H1 (cell line): ENCODE measurements around the gene MCF2L2. TPM values are rescaled to one million over a fixed set of nuclear protein-coding genes. Genes with fewer than 3 reads are reported as not detected.

Experiments
- CTCF ChIA-PET: fragments of 300-600 bp; sonication (Branson Sonifier 250); formaldehyde crosslinking; loops from one replicate; lab custom pipeline; 2021; ENCODE audit not compliant: partially characterized antibody; lab: Charles Lee
- POLR2A ChIA-PET: fragments of 300-600 bp; sonication (Branson Sonifier 250); formaldehyde crosslinking; loops from one replicate; lab custom pipeline; 2021; ENCODE audit warnings: inconsistent platforms; ENCODE audit not compliant: partially characterized antibody; lab: Charles Lee
- DNase-seq, 2 experiments: peaks; one replicate each; pipeline versions ENCODE4 v3.0.0 to v3.0.0-alpha.2; 2010 to 2022; ENCODE audit warnings: low spot score in 2 of 2, low read depth in 1 of 2, mixed read lengths in 1 of 2
- FAIRE-seq: peaks from 2 replicates; lab custom pipeline; 2011; peaks lifted over from hg19 to GRCh38; lab: Jason Lieb, UNC
- H2AFZ ChIP-seq: 2 replicates; pipeline ENCODE4 v1.8.1; 2012; ENCODE audit warnings: low read length, inconsistent platforms
- H2AK5ac ChIP-seq: 2 replicates; pipeline ENCODE4 v1.6.1; 2013; ENCODE audit warnings: low read depth, low read length
- H2BK120ac ChIP-seq: replicated peaks from 2 replicates; pipeline ENCODE3; 2013; ENCODE audit warnings: low read depth, low read length, inconsistent platforms
- H2BK12ac ChIP-seq: 2 replicates; pipeline ENCODE4 v1.6.1; 2013; ENCODE audit warnings: low read depth, low read length
- H2BK15ac ChIP-seq: 2 replicates; pipeline ENCODE4 v1.6.1; 2013; ENCODE audit warnings: low read length
- H2BK20ac ChIP-seq: 2 replicates; pipeline ENCODE4 v1.6.1; 2013; ENCODE audit warnings: low read length
- H2BK5ac ChIP-seq: 2 replicates; pipeline ENCODE4 v1.6.1; 2013; ENCODE audit warnings: low read depth, low read length
- H3K14ac ChIP-seq: 2 replicates; pipeline ENCODE4 v1.6.1; 2013; ENCODE audit warnings: inconsistent platforms; ENCODE audit not compliant: insufficient read length
- H3K18ac ChIP-seq: 2 replicates; pipeline ENCODE4 v1.6.1; 2013; ENCODE audit warnings: low read length; ENCODE audit errors: extremely low read depth
- H3K23ac ChIP-seq: 2 replicates; pipeline ENCODE4 v1.6.1; 2013; ENCODE audit warnings: inconsistent platforms; ENCODE audit not compliant: insufficient read length
- H3K23me2 ChIP-seq: 2 replicates; pipeline ENCODE4 v1.6.1; 2013; ENCODE audit warnings: low read depth, low read length
- H3K27ac ChIP-seq: 2 replicates; pipeline ENCODE4 v1.6.1; 2011; ENCODE audit warnings: low read depth, low read length, inconsistent platforms
- H3K27me3 ChIP-seq, 4 experiments: replicated peaks in 1 of 4; 1 replicate in 1 of 4; 2 replicates in 3 of 4; pipeline versions ENCODE4 v1.6.1 to v1.8.1; 2011 to 2013; ENCODE audit warnings: low read length in 3 of 4, mild to moderate bottlenecking in 3 of 4, inconsistent platforms in 2 of 4, mixed read lengths in 2 of 4, moderate library complexity in 1 of 4; ENCODE audit not compliant: control insufficient read depth in 3 of 4, insufficient read depth in 3 of 4; ENCODE audit errors: extremely low read depth in 1 of 4
- H3K36me3 ChIP-seq, 4 experiments: 2 replicates each; pipeline versions ENCODE4 v1.6.1 to v1.8.1; 2011 to 2013; ENCODE audit warnings: mild to moderate bottlenecking in 4 of 4, low read length in 3 of 4, moderate library complexity in 2 of 4, control low read depth in 1 of 4, inconsistent platforms in 1 of 4; ENCODE audit not compliant: insufficient read depth in 4 of 4, control insufficient read depth in 2 of 4
- H3K4ac ChIP-seq: replicated peaks from 2 replicates; pipeline ENCODE3; 2013; ENCODE audit warnings: low read length, low read depth, mixed read lengths, inconsistent platforms; ENCODE audit not compliant: insufficient read length
- H3K4me1 ChIP-seq, 4 experiments: replicated peaks in 1 of 4; 1 replicate in 1 of 4; 2 replicates in 3 of 4; pipeline versions ENCODE4 v1.6.1 to v1.8.1; 2011 to 2013; ENCODE audit warnings: low read length in 3 of 4, inconsistent platforms in 2 of 4, mixed read lengths in 1 of 4; ENCODE audit not compliant: insufficient read depth in 4 of 4, control insufficient read depth in 3 of 4
- H3K4me2 ChIP-seq, 2 experiments: 2 replicates each; pipeline versions ENCODE4 v1.6.1 to v1.8.1; 2011 to 2013; ENCODE audit warnings: low read depth in 2 of 2, low read length in 2 of 2, control low read depth in 1 of 2, inconsistent platforms in 1 of 2, mild to moderate bottlenecking in 1 of 2; ENCODE audit not compliant: insufficient read depth in 1 of 2
- H3K4me3 ChIP-seq, 4 experiments: fragments of 200-600, 300-600 bp in 1 of 4; sonication (generic), shearing (Covaris generic), sonication (Bioruptor Twin) in 1 of 4; 2 replicates each; pipeline versions ENCODE4 v1.5.1 to v1.8.1; 2011 to 2016; ENCODE audit warnings: low read length in 4 of 4, low read depth in 3 of 4, control low read depth in 2 of 4, inconsistent platforms in 2 of 4, mild to moderate bottlenecking in 2 of 4, mixed read lengths in 1 of 4, moderate library complexity in 1 of 4; ENCODE audit not compliant: insufficient read depth in 2 of 4; ENCODE audit errors: extremely low read depth in 1 of 4
- H3K56ac ChIP-seq: replicated peaks from 2 replicates; pipeline ENCODE3; 2013; ENCODE audit warnings: low read depth, mild to moderate bottlenecking, mixed read lengths, low read length, inconsistent platforms; ENCODE audit not compliant: insufficient read length
- H3K79me1 ChIP-seq: 2 replicates; pipeline ENCODE4 v1.6.1; 2013; ENCODE audit warnings: low read depth, low read length, control low read depth
- H3K79me2 ChIP-seq, 2 experiments: 2 replicates each; pipeline versions ENCODE4 v1.6.1 to v1.8.1; 2012 to 2013; ENCODE audit warnings: low read length in 2 of 2, mild to moderate bottlenecking in 2 of 2, inconsistent platforms in 1 of 2; ENCODE audit not compliant: insufficient read depth in 2 of 2, control insufficient read depth in 1 of 2
- H3K9ac ChIP-seq, 4 experiments: replicated peaks in 1 of 4; 1 replicate in 1 of 4; 2 replicates in 3 of 4; pipeline versions ENCODE4 v1.6.1 to v1.8.1; 2011 to 2013; ENCODE audit warnings: low read depth in 3 of 4, low read length in 3 of 4, control low read depth in 2 of 4, mild to moderate bottlenecking in 2 of 4, moderate library complexity in 2 of 4, inconsistent platforms in 1 of 4; ENCODE audit errors: extremely low read depth in 1 of 4
- H3K9me3 ChIP-seq, 2 experiments: 2 replicates each; pipeline versions ENCODE4 v1.6.1 to v1.8.1; 2012 to 2013; ENCODE audit warnings: mild to moderate bottlenecking in 2 of 2, moderate library complexity in 2 of 2, control low read depth in 1 of 2, inconsistent platforms in 1 of 2, low read depth in 1 of 2, low read length in 1 of 2, mixed read lengths in 1 of 2; ENCODE audit not compliant: insufficient read depth in 2 of 2
- H4K20me1 ChIP-seq, 2 experiments: replicated peaks in 1 of 2; 2 replicates each; pipeline versions ENCODE3 to v1.8.1; 2011 to 2013; ENCODE audit warnings: inconsistent platforms in 2 of 2, low read length in 2 of 2, mild to moderate bottlenecking in 1 of 2; ENCODE audit not compliant: insufficient read depth in 2 of 2, control insufficient read depth in 1 of 2
- H4K5ac ChIP-seq: 2 replicates; pipeline ENCODE4 v1.6.1; 2013; ENCODE audit warnings: low read length, low read depth, mixed read lengths, inconsistent platforms; ENCODE audit not compliant: insufficient read length
- H4K8ac ChIP-seq: 2 replicates; pipeline ENCODE4 v1.8.0; 2013; ENCODE audit warnings: mild to moderate bottlenecking, moderate library complexity, low read length, inconsistent platforms; ENCODE audit not compliant: insufficient read depth; ENCODE audit errors: extremely low read depth
- H4K91ac ChIP-seq: replicated peaks from 2 replicates; pipeline ENCODE3; 2013; ENCODE audit warnings: low read length, mixed read lengths, inconsistent platforms; ENCODE audit not compliant: insufficient read length
- EGR1 ChIP-seq: IDR thresholded peaks from 2 replicates; pipeline ENCODE4 v1.6.1; 2011; ENCODE audit warnings: low read depth, low read length, borderline replicate concordance
- JUN ChIP-seq: IDR thresholded peaks from 2 replicates; pipeline ENCODE4 v1.6.1; 2011; ENCODE audit warnings: low read depth, mild to moderate bottlenecking, improper control_type of control experiment, low read length
- KDM5A ChIP-seq: fragments of 200-600 bp; IDR thresholded peaks from 2 replicates; pipeline ENCODE4 v1.7.1; 2012; ENCODE audit warnings: mild to moderate bottlenecking, low read length, inconsistent platforms, mixed read lengths
- SP2 ChIP-seq: IDR thresholded peaks from 2 replicates; pipeline ENCODE4 v1.6.1; 2012; ENCODE audit warnings: mild to moderate bottlenecking, low read length, inconsistent platforms
- TCF12 ChIP-seq: IDR thresholded peaks from 2 replicates; pipeline ENCODE4 v1.6.1; 2011; ENCODE audit warnings: low read depth, mild to moderate bottlenecking, low read length
- WGBS, 2 experiments: shearing (Covaris generic) in 1 of 2; methylation state at CpG; one replicate each; pipeline versions ENCODE4 v1.1.6 to v1.1.7; 2013 to 2015; ENCODE audit warnings: low lambda C conversion rate in 2 of 2, mixed read lengths in 2 of 2, inconsistent platforms in 1 of 2, low coverage in 1 of 2, missing lambda C conversion rate in 1 of 2; ENCODE audit not compliant: insufficient replicate concordance in 2 of 2, insufficient coverage in 1 of 2, insufficient read length in 1 of 2; ENCODE audit errors: extremely low coverage in 1 of 2, missing lambda C conversion rate in 1 of 2; 5-methylcytosine and 5-hydroxymethylcytosine counted together
- polyA plus RNA-seq, 7 experiments: library from polyadenylated mRNA; depleted of rRNA in 3 of 7; stranded (reverse) in 5 of 7; unstranded in 2 of 7; fragments of >200 nt in 5 of 7; fragments of 200-250 nt in 2 of 7; gene quantifications; 1 replicate in 5 of 7; 2 replicates in 1 of 7; 4 replicates in 1 of 7; pipeline versions ENCODE4 v1.2.1 to v1.2.3, GENCODE V29; 2011 to 2013; ENCODE audit warnings: missing spikeins in 2 of 7, mixed read lengths in 2 of 7
- total RNA-seq: library from RNA; stranded (reverse); fragmentation: NEBNext Ultra II Directional; extraction: Animal tissue kit (Norgen Biotek cat#: 25700); gene quantifications from 2 replicates; pipeline ENCODE4 v1.2.1, GENCODE V29; 2021

Gene MCF2L2
- total and polyA plus RNA-seq, 2 of the 8 experiments (the other 6 are each of a cell fraction or from before 2014, with no cell fraction given), result 4.1 to 13.7 TPM

- CTCF ChIA-PET, result interaction anchor here (0.8 kb wide), 1 partner anchor 137 kb away, joined by 3 read pairs; no protein-coding TSS in a partner anchor
- 94% methylated on average over 1 of the region's 1 CpG; no CpG with 5 or more reads in 1 of the 2 experiments for WGBS, 2 experiments
- H4K91ac ChIP-seq, result no peak overlapping the region
These were observed 16.3 kb upstream of the MCF2L2 start for GRCh38 chr3:183444748-183445147.

More at GRCh38 chr3:183444748-183445147, 16.3 kb upstream of the MCF2L2 start:
- H3K18ac ChIP-seq, result no peak overlapping the region
- H3K4me2 ChIP-seq, result no peak overlapping the region
- FAIRE-seq, result no peak
- no peaks in the 10 kb centered on the region for H3K36me3 ChIP-seq
- no peak overlapping the region for H3K4ac ChIP-seq
- no peak overlapping the region for H2BK12ac ChIP-seq
- H3K56ac ChIP-seq, result no peak overlapping the region
- H2AK5ac ChIP-seq, result no peak overlapping the region
- H4K5ac ChIP-seq, result no peak overlapping the region
- H2BK5ac ChIP-seq, result no peak overlapping the region
- peaks cover 7% of the 10 kb centered on the region; the same call in 1 of the 2 replicates for H3K23me2 ChIP-seq
- no peaks in the 10 kb centered on the region for H3K27me3 ChIP-seq
- H3K27ac ChIP-seq, result no peak overlapping the region
- H2AFZ ChIP-seq, result no peak overlapping the region
- no peak overlapping the region for H2BK15ac ChIP-seq
- TF ChIP-seq SP2 (no peak), EGR1 (no peak), JUN (no peak), TCF12 (no peak), KDM5A (no peak)
- no peak overlapping the region for H3K23ac ChIP-seq
- H3K4me1 ChIP-seq, result peaks cover 0 to 3% (median 0%) of the 10 kb centered on the region in 4 experiments; a peak in 1 of 7 replicates
- no peak overlapping the region for H3K9ac ChIP-seq
- H4K20me1 ChIP-seq, result no peaks in the 10 kb centered on the region
- no peaks in the 10 kb centered on the region for H3K79me1 ChIP-seq
- no peak overlapping the region for H2BK20ac ChIP-seq
- no peaks in the 10 kb centered on the region for H3K9me3 ChIP-seq
- H2BK120ac ChIP-seq, result no peak overlapping the region
- H3K14ac ChIP-seq, result no peak overlapping the region
- DNase-seq, result no peak
- POLR2A ChIA-PET, result no interaction called here
- no peak overlapping the region for H4K8ac ChIP-seq
- peaks cover 0 to 20% of the 10 kb centered on the region in 2 experiments; a peak in 3 of 4 replicates for H3K79me2 ChIP-seq
- H3K4me3 ChIP-seq, result no peak overlapping the region
